ENCODE results near the gene IL1RN.

The IL1RN gene

DNA sequence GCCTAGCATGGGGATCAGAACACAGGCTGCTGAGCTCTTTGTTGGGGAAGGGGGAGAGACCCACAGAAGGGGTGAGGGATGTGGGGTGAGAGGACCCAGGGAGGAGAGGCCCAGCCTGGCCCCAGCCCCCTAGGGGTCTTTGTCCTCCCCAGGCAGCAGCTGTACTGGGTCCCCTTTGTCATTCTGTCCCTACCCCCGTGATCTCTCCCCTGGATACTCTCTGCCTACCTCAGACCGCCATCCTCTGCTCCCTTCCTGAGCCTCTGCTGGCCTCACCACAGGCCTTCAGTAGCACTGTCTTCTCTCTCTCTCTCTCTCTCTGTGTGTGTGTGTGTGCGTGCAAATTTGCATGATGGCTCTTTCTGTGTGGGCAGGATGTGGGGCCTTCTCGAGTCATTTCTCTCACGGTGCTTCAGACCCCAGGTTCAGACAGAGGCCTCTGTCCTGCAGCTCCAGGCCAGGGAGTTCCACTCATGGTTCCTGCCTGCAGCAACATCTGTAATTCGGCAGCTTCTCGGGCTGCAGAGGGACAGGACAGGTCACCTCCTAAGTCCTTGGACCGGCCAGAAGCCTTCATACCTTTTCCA is 47.7 kb downstream of the IL1RN start:
- peak; percentile 78 for DNase-seq

DNA sequence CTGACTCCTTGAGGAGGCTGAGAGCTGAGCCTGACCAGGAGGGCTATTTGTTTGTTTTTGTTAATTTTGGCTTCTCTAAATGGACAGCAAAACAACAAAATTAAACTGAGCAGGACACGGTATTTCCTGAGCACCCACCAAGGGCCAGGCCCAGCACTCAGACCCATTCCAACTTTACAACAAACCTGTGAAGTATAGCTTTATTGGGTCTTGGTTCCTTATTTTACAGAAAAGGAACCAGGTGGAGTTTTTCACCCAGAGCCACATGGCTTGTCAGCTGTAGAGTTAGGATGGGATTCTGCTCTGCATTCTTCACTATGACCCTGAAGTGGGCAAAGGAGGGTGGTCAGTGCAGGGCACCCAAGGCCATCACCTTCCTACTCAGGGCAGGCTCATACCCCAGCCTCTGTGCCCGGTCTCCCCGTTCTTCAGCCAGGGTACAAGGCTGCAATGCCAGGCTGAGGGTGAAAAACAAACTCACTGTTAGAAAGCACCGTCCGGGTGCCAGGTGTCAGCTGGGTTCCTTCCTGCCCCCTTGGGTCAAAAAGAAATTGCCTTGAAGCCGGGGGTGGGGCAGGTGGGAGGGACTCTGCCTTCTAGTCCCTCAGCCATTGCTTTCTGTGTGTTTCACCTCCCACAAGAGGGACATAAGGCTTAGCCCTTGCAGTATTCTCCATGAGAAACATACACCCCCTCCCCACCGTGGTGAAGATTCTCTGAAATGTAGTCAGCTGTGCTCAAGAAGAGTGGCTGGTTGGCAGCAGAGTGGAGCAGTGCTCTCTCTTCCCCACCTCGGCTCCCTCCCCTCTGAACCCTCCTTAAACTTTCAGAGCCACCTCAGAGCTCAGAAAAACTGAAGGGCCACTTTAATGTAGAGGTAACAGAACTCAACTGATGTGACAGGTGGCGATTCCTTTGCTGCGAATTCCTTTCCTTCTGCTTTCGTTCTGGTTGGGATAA is 48.6 kb downstream of the IL1RN start:
- peak; percentile 64 for DNase-seq

DNA sequence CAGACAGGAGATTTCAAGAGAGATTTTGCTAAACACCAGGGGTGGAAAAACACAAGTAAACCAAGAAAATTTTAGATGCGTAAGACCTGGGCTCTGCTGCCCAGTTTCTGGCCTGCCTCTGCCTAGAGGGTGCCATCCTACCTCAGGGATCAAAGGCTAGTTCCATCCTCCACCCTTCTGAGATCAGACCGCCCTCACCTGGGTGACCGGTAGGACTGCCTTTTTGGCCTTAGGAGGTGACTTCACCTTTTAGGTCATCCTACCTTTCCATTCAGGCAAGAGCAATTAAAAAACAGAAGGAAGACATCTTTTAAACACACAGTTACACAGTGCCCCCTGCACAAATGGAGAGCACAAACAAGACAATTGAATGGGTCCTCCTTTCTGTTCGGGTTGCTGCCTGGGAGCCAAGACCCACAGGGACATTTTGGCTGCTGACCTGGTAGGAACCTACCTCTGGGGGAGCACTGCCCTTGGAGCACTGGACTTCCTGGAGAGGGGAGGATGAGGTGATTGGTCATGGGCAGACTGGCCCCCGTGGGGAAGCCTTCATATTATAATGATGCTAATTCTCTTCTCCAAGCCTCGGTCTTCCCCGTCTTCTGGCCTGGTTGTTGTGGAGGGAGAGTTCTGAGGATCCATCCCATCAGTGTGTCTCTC is 49.4 kb downstream of the IL1RN start:
- DNase-seq = no peak

DNA sequence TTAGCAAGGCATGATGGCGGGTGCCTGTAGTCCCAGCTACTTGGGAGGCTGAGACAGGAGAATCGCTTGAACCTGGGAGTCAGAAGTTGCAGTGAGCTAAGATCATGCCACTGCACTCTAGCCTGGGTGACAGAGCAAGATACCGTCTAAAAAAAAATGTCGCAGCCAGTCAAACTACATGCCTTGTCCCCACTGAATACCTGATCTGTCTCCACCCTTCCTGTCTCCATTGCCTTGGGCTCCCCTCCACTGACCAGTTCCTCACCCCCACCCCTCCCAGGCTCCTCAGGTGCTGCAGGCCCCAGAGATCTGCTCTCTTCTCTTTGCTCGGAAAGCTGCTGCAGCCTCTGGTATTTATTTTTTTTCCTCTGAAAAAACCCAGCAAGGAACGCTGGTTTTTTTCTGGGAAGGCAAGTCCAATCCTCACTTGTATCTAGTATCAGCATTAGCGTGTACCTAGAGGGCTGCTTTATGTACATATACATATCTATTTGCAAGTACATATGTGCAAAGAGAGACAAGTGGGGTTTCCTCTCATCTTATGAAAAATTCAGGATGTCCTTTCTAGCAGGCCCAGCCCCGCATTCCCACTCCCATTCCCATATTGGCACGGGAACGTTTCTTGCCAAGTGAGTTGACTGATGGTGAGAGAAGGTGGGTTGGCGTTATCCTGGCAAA is 50.8 kb downstream of the IL1RN start:
- DNase-seq = no peak

DNA sequence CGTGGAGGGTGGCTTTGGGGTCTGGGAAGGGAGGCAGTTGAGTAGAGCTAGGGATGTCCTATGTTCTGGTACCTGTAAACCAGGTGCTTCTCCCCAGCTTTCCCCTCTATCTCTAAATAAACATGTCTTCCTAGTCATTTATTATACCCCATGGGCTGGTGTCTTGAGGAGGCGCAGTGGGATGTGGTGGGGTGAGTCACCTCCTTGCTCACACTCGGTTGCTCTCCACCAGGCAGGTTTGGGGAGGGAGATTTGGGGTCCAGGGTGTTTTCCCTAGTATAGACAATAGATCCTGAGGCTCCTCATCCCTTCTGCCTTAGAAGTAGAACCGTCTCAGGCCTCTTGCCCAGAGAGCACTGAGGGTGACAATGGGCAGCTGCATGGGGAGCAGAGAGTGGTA is 51.5 kb downstream of the IL1RN start:
- peak; percentile 72 for DNase-seq

DNA sequence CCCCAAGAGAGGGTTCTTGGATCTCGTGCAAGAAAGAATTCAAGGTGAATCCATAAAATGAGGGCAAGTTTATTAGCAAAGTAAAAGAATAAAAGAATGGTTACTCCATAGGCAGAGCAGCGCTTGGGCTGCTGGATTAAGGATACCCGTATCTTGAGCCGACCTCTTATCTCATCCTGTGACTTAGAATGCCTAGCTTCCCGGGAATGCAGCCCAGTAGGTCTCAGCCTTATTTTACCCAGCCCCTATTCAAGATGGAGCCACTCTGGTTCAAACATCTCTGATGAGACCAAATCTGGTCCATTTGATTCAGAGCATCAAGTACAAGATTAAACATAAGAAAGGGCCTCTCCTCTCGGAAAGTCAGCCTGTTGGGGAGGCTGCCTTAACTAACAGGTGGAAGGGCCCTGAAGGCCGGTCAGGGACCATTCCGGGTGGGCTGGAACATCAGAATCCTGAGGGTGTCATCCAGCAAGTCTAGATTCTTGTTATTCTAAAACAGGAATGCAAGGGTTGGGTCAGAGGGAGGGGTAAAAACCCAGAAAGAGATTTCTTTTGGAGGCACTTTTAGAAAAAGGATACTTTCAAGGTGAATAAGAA is 52.1 kb downstream of the IL1RN start:
- DNase-seq = no peak

DNA sequence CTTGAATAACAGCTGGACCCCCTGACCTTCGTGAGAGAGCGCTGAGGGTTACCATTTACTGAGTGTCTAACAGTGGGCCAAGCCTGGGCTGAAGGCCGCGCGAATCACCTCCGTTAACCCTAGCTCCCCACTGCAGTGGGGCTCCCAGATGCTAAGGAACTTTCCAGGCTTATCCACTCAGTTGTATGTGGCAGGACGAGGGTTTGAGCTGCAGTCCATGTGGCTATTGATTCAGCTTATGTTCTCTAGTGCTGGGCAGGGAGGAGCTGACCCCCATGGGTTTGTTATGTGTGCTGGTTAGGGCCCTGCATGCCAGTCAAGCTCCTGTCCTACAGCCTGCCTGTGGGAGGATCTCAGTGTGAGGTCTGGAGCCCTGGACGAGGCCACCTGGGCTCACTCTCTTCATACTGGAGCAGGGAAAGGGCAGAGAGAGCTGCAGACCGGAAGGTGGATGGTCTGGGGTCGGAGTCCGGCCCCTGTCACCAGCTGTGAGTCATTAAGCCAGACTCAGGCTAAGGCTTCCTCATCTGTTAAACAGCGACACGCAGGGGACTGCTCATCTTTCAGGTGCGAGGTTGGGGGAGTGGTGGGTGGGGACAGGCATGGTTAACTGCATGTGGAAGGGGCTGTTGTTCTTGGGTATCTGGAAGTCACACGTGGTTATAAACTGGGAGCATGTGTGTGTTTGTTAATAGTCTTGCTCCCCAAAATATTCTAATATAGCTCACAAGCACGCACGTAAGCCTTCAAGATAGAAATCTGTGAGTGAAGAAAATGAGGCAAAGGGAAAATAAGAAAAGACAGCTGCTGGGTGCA is 52.9 kb downstream of the IL1RN start:
- peak; percentile 56 for DNase-seq

DNA sequence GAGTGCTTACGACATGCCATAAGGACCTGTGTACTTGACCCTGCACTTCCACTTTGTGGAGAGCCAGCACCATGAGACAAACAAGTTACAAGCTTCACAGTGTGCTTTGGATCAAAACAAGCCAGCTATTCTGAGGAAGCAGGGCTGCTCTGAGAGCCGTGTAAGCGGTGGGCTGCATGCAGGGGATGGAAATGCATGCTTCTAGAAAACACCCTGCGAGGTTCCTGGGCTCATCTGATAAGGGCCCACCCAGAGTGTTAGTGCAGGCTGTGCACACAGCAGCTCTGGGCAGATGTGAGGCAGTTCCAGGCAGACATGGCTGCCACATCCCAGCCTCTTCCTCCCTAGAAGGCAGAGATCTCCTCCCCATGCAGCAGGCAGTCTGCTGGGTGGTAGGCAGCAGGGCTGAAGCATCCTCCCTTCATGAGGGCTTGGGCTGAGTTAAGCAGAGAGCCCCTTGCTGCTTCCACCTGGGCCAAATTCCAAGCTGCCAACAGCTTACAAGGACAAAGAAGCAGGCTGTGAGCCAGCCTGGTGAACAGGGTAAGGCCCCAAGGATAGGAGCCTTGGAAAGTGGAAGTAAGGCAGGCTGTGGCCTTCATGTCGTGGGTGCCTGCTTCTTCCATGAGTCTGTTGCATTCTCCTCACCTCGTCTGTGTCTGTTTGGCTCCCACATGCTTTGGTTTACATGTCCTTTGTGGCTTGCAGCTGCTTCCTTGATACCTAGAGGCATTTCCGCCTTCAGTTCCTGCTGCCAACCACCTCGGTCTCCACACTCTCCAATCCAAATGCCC is 54.1 kb downstream of the IL1RN start:
- peak; percentile 44 for DNase-seq

DNA sequence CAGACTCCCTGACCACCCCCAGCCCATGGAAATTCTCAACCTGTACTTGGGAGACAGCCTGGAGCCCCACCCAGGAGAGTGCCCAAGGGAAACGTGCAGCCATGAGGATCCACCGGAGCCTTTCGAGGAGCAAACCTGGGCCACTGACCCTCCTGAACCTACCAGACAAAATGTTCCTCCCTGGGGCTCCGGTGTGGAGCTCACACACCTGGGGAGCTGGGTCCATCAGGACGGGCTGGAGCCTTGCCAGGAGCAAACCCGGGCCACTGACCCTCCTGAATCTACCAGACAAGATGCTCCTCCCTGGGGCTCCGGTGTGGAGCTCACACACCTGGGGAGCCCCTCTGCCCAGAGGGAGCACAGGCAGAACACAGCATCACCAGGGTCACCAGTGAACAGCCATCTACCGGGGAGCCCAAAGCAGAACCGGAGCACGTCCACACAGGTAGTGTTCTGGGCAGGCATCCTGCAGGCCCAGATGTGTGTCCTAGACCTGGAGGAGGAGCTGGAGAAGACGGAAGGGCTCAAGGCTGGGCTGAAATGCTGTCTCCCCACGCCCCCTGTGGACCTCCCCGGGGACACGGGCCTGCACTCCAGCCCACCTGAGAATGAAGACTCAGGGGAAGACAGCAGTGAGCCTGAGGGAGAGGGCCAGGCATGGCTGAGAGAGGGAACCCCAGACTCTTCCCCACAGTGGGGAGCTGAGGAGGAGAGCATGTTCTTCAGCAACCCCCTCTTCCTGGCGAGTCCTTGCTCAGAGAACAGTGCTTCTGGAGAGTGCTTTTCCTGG is 55.3 kb downstream of the IL1RN start:
- DNase-seq = no peak

DNA sequence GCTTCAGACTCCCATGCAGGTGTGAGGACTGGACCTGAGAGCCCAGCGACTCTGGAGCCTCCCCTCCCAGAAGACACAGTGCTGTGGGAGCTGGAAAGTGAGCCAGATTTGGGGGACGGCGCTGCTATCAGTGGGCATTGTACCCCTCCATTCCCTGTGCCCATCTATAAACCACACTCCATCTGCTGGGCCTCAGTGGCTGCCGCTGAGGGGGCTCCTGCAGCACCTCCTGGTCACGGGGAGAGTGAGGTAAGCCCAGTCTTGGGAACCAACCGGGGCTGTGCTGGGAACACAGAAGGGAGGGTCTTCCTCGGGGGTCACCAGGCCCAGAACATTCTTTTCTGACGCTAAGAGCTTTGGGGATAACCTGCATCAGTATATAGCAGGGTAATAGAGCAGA is 55.9 kb downstream of the IL1RN start:
- no peak for DNase-seq

All from CD4-positive, alpha-beta T cell treated with Interleukin-17A for 4 hours (primary cell).